Muscle layer of duodenum (tissue), 2 donors: Measurements from ENCODE around the gene GRID2IP.
"Not testable (repeated sequence)": the region's sequence is repeated elsewhere in the genome, so short reads cannot be mapped to it uniquely, and the experiment has no call there.

Source experiments
- H3K27ac ChIP-seq: one replicate; pipeline ENCODE4 v1.7.0; 2013; ENCODE audit warnings: mild to moderate bottlenecking, low read length
- H3K27me3 ChIP-seq: one replicate; pipeline ENCODE4 v1.7.0; 2013; ENCODE audit warnings: low read depth, mild to moderate bottlenecking, control low read depth, low read length
- H3K36me3 ChIP-seq, 2 donors: one replicate each; pipeline ENCODE4 v1.7.0; 2013; ENCODE audit warnings: low read length in 2 of 2, control low read depth in 1 of 2, mild to moderate bottlenecking in 1 of 2; ENCODE audit not compliant: insufficient read depth in 2 of 2, control insufficient read depth in 1 of 2
- H3K4me1 ChIP-seq, 2 donors: one replicate each; pipeline ENCODE4 v1.7.0; 2013; ENCODE audit warnings: low read length in 2 of 2, mild to moderate bottlenecking in 2 of 2, control low read depth in 1 of 2, moderate library complexity in 1 of 2; ENCODE audit not compliant: insufficient read depth in 2 of 2, control insufficient read depth in 1 of 2
- H3K4me3 ChIP-seq, 2 donors: one replicate each; pipeline ENCODE4 v1.7.0; 2013; ENCODE audit warnings: low read length in 2 of 2, low read depth in 1 of 2, mild to moderate bottlenecking in 1 of 2
- H3K9me3 ChIP-seq, 2 donors: one replicate each; pipeline ENCODE4 v1.7.0; 2013; ENCODE audit warnings: low read length in 2 of 2, control low read depth in 1 of 2, mild to moderate bottlenecking in 1 of 2; ENCODE audit not compliant: control insufficient read depth in 1 of 2
- donor health status: healthy.

Gene GRID2IP

GRCh38 chr7:6479067-6479466, 72.2 kb downstream of the GRID2IP start:
- Histone ChIP-seq H3K4me3 (no peak overlapping the region), H3K9me3 (no peaks in the 10 kb centered on the region), H3K4me1 (peaks cover 14 to 37% of the 10 kb centered on the region in 2 donors), H3K36me3 (peaks cover 7 to 8% of the 10 kb centered on the region in 2 donors), H3K27me3 (no peaks in the 10 kb centered on the region), H3K27ac (no peak overlapping the region)

- no peak overlapping the region for H3K4me3 ChIP-seq
- no peak overlapping the region for H3K27ac ChIP-seq
- H3K4me1 ChIP-seq = peaks cover 14 to 37% of the 10 kb centered on the region in 2 donors
- no peaks in the 10 kb centered on the region for H3K9me3 ChIP-seq
- H3K27me3 ChIP-seq = no peaks in the 10 kb centered on the region
- peaks cover 8 to 11% of the 10 kb centered on the region in 2 donors for H3K36me3 ChIP-seq
Observed at GRCh38 chr7:6478186-6478585, 73.1 kb downstream of the GRID2IP start.

GRCh38 chr7:6477318-6477660, 74.0 kb downstream of the GRID2IP start:
- peaks cover 14 to 30% of the 10 kb centered on the region in 2 donors for H3K4me1 ChIP-seq
- no peak overlapping the region for H3K4me3 ChIP-seq
- no peak overlapping the region for H3K27ac ChIP-seq
- H3K36me3 ChIP-seq = peaks cover 12 to 15% of the 10 kb centered on the region in 2 donors
- H3K27me3 ChIP-seq = no peaks in the 10 kb centered on the region
- H3K9me3 ChIP-seq = no peaks in the 10 kb centered on the region

- no peak overlapping the region for H3K4me3 ChIP-seq
- no peak overlapping the region for H3K27ac ChIP-seq
- no peaks in the 10 kb centered on the region for H3K9me3 ChIP-seq
- no peaks in the 10 kb centered on the region for H3K27me3 ChIP-seq
- peaks cover 17 to 18% of the 10 kb centered on the region in 2 donors for H3K36me3 ChIP-seq
- peaks cover 14 to 27% of the 10 kb centered on the region in 2 donors for H3K4me1 ChIP-seq
Observed at GRCh38 chr7:6476596-6477317, 74.5 kb downstream of the GRID2IP start.

GRCh38 chr7:6475433-6476186, 75.7 kb downstream of the GRID2IP start:
- Histone ChIP-seq H3K9me3 (no peaks in the 10 kb centered on the region), H3K4me3 (no peak overlapping the region), H3K4me1 (peaks cover 11 to 18% of the 10 kb centered on the region in 2 donors), H3K27ac (no peak overlapping the region), H3K27me3 (no peaks in the 10 kb centered on the region), H3K36me3 (peaks cover 22% of the 10 kb centered on the region in 2 donors)

GRCh38 chr7:6465862-6466261, 85.4 kb downstream of the GRID2IP start:
- no peak overlapping the region for H3K4me3 ChIP-seq
- no peak overlapping the region for H3K27ac ChIP-seq
- H3K36me3 ChIP-seq = peaks cover 50 to 72% of the 10 kb centered on the region in 2 donors
- H3K27me3 ChIP-seq = no peaks in the 10 kb centered on the region
- no peaks in the 10 kb centered on the region for H3K4me1 ChIP-seq
- H3K9me3 ChIP-seq = no peaks in the 10 kb centered on the region

GRCh38 chr7:6463609-6464008, 87.7 kb downstream of the GRID2IP start:
- peaks cover 57 to 60% of the 10 kb centered on the region in 2 donors for H3K36me3 ChIP-seq
- H3K27me3 ChIP-seq, H3K27ac ChIP-seq, H3K4me1 ChIP-seq, H3K4me3 ChIP-seq, H3K9me3 ChIP-seq: not testable (repeated sequence)

GRCh38 chr7:6461946-6462550, 89.2 kb downstream of the GRID2IP start:
- no peaks in the 10 kb centered on the region for H3K4me1 ChIP-seq
- peaks cover 44 to 48% of the 10 kb centered on the region in 2 donors for H3K36me3 ChIP-seq
- H3K27ac ChIP-seq = no peak overlapping the region

GRCh38 chr7:6460990-6461584, 90.2 kb downstream of the GRID2IP start:
- no peaks in the 10 kb centered on the region for H3K4me1 ChIP-seq
- H3K9me3 ChIP-seq = no peaks in the 10 kb centered on the region
- H3K36me3 ChIP-seq = peaks cover 35 to 38% of the 10 kb centered on the region in 2 donors
- no peak overlapping the region for H3K27ac ChIP-seq
- H3K4me3 ChIP-seq = no peak overlapping the region
- H3K27me3 ChIP-seq = no peaks in the 10 kb centered on the region

More at GRCh38 chr7:6461946-6462550, 89.2 kb downstream of the GRID2IP start:
- Histone ChIP-seq H3K27me3 (no peaks in the 10 kb centered on the region), H3K4me3 (no peak overlapping the region), H3K9me3 (no peaks in the 10 kb centered on the region)

- no peaks in the 10 kb centered on the region for H3K4me1 ChIP-seq
- H3K36me3 ChIP-seq = peaks cover 27 to 30% of the 10 kb centered on the region in 2 donors
- H3K27me3 ChIP-seq = no peaks in the 10 kb centered on the region
- H3K4me3 ChIP-seq = no peak overlapping the region
- H3K27ac ChIP-seq = no peak overlapping the region
- no peaks in the 10 kb centered on the region for H3K9me3 ChIP-seq
Observed at GRCh38 chr7:6460303-6460702, 91.0 kb downstream of the GRID2IP start.

GRCh38 chr7:6458676-6459075, 92.6 kb downstream of the GRID2IP start:
- H3K4me3 ChIP-seq, H3K4me1 ChIP-seq, H3K9me3 ChIP-seq, H3K27ac ChIP-seq, H3K27me3 ChIP-seq: not testable (repeated sequence)
- H3K36me3 ChIP-seq = peaks cover 27 to 30% of the 10 kb centered on the region in 2 donors
